Sciatic nerve (tissue), 2 donors: Measurements from ENCODE around the gene MED16. TPM values are rescaled to one million over a fixed set of nuclear protein-coding genes. Genes with fewer than 3 reads are reported as not detected.
"Not testable (repeated sequence)": the region's sequence is repeated elsewhere in the genome, so short reads cannot be mapped to it uniquely, and the experiment has no call there.

Source experiments
- ATAC-seq: fragments of 200-7000 bp; cut with Tn5 transposase; one replicate; pipeline ENCODE4 v1.9.1; 2020; ENCODE audit warnings: mild to moderate bottlenecking, moderate library complexity
- DNase-seq: peaks from one replicate; pipeline ENCODE4 v3.0.0-alpha.2; 2020; ENCODE audit warnings: low spot score
- intact Hi-C: fragments of 100-400 bp; cut with DNase I; formaldehyde crosslinking; loops from one replicate; pipeline ENCODE4 v1.14.2; 2022
- total RNA-seq: library from RNA; stranded (reverse); fragmentation: NEBNext Ultra II Directional; extraction: Animal tissue kit (Norgen Biotek cat#: 25700); gene quantifications from one replicate; pipeline ENCODE4 v1.2.1, GENCODE V29; 2021
- donor health status: DM: no; HTN: no; CAD: no.
- donor health status: DM: no; HTN: no; CAD: no.

Gene MED16
- total RNA-seq, 1 donor from 2014 or later = 55.7 TPM

GRCh38 chr19:866769-867300, 26.2 kb downstream of the MED16 start:
- DNase-seq (no peak), ATAC-seq (no peak)
- intact Hi-C loops = no loop called here

- intact Hi-C loops = no loop called here
- ATAC-seq (no peak), DNase-seq (no peak)
These were observed 29.7 kb downstream of the MED16 start for GRCh38 chr19:863315-863620.

- DNase-seq (peak; percentile 84), ATAC-seq (peak; percentile 6)
- intact Hi-C loops = no loop called here
These were observed 30.2 kb downstream of the MED16 start for GRCh38 chr19:862581-863314.

- intact Hi-C loops = no loop called here
- DNase-seq (peak; percentile 79), ATAC-seq (peak; percentile 0)
These were observed 31.0 kb downstream of the MED16 start for GRCh38 chr19:861756-862580.

GRCh38 chr19:861141-861755, 31.7 kb downstream of the MED16 start:
- no peak for ATAC-seq
- intact Hi-C loops = no loop called here
- DNase-seq = no peak

- ATAC-seq (peak; percentile 78), DNase-seq (peak; percentile 86)
- intact Hi-C loops = no loop called here
These were observed 33.8 kb downstream of the MED16 start, which contains the start of gene CFD for GRCh38 chr19:858868-859843. CFD (plus strand) TSS chr19:859664; CDS start chr19:859690, 26 bp downstream.

GRCh38 chr19:858284-858683, 34.7 kb downstream of the MED16 start:
- no peak for DNase-seq
- ATAC-seq = no peak
- intact Hi-C loops = no loop called here

GRCh38 chr19:855566-856120, 37.3 kb downstream of the MED16 start:
- intact Hi-C loops = no loop called here
- no peak for DNase-seq
- no peak for ATAC-seq

- ATAC-seq (no peak), DNase-seq (no peak)
- intact Hi-C loops = no loop called here
These were observed 37.8 kb downstream of the MED16 start for GRCh38 chr19:855142-855541.

- ATAC-seq = no peak
- intact Hi-C loops = no loop called here
- DNase-seq = no peak
These were observed 38.4 kb downstream of the MED16 start for GRCh38 chr19:854549-854948.

GRCh38 chr19:853614-854220, 39.3 kb downstream of the MED16 start:
- intact Hi-C loops, DNase-seq, ATAC-seq: not testable (repeated sequence)

GRCh38 chr19:853014-853585, 39.9 kb downstream of the MED16 start:
- ATAC-seq = no peak
- no peak for DNase-seq
- intact Hi-C loops = no loop called here

- DNase-seq (no peak), ATAC-seq (no peak)
- intact Hi-C loops = no loop called here
These were observed 40.6 kb downstream of the MED16 start, which contains the start of gene ELANE for GRCh38 chr19:852136-853013. ELANE (plus strand) TSS chr19:852303; CDS start chr19:852329, 26 bp downstream.

GRCh38 chr19:850979-851335, 42.0 kb downstream of the MED16 start:
- DNase-seq = no peak
- ATAC-seq = no peak
- intact Hi-C loops = no loop called here

GRCh38 chr19:850221-850978, 42.6 kb downstream of the MED16 start:
- ATAC-seq = peak; percentile 95
- intact Hi-C loops = no loop called here
- peak; percentile 92 for DNase-seq

GRCh38 chr19:849195-849594, 43.8 kb downstream of the MED16 start:
- ATAC-seq, intact Hi-C loops: not testable (repeated sequence)

More at GRCh38 chr19:849195-849594, 43.8 kb downstream of the MED16 start:
- DNase-seq = not testable (repeated sequence)
